ENCODE data around the gene OSBPL10.
A peak's percentile ranks its signal among the peaks of the same experiment; 100 is the strongest.
"Not testable (repeated sequence)": the region's sequence is repeated elsewhere in the genome, so short reads cannot be mapped to it uniquely, and the experiment has no call there.

OSBPL10 gene

GRCh38 chr3:31704591-31705179, 276.4 kb downstream of the OSBPL10 start:
- DNase-seq (ENCODE audit: low read depth in 2 of 2) = peak in 1 of 2 donors; percentile 13

- no peak for DNase-seq (ENCODE audit: low read depth in 2 of 2)
Observed at GRCh38 chr3:31704156-31704555, 276.9 kb downstream of the OSBPL10 start.

- no peak for DNase-seq (ENCODE audit: low read depth in 2 of 2)
Observed at GRCh38 chr3:31701286-31701685, 279.8 kb downstream of the OSBPL10 start.

GRCh38 chr3:31699309-31699953, 281.6 kb downstream of the OSBPL10 start:
- DNase-seq (ENCODE audit: low read depth in 2 of 2) = no peak

- DNase-seq (ENCODE audit: low read depth in 2 of 2) = no peak
Observed at GRCh38 chr3:31696815-31697548, 284.1 kb downstream of the OSBPL10 start.

- no peak for DNase-seq (ENCODE audit: low read depth in 2 of 2)
Observed at GRCh38 chr3:31696009-31696297, 285.1 kb downstream of the OSBPL10 start.

- DNase-seq (ENCODE audit: low read depth in 2 of 2) = no peak
Observed at GRCh38 chr3:31695280-31696008, 285.6 kb downstream of the OSBPL10 start.

GRCh38 chr3:31693346-31693745, 287.7 kb downstream of the OSBPL10 start:
- DNase-seq (ENCODE audit: low read depth in 2 of 2) = no peak

- DNase-seq (ENCODE audit: low read depth in 2 of 2) = no peak
Observed at GRCh38 chr3:31692751-31693150, 288.3 kb downstream of the OSBPL10 start.

- DNase-seq (ENCODE audit: low read depth in 2 of 2) = no peak
Observed at GRCh38 chr3:31690771-31691170, 290.3 kb downstream of the OSBPL10 start.

- not testable (repeated sequence) for DNase-seq (ENCODE audit: low read depth in 2 of 2)
Observed at GRCh38 chr3:31689523-31689922, 291.5 kb downstream of the OSBPL10 start.

- DNase-seq (ENCODE audit: low read depth in 2 of 2) = no peak
Observed at GRCh38 chr3:31688984-31689383, 292.1 kb downstream of the OSBPL10 start.

- no peak for DNase-seq (ENCODE audit: low read depth in 2 of 2)
Observed at GRCh38 chr3:31687020-31687802, 293.9 kb downstream of the OSBPL10 start.

GRCh38 chr3:31680072-31680870, 300.8 kb downstream of the OSBPL10 start:
- no peak for DNase-seq (ENCODE audit: low read depth in 2 of 2)

GRCh38 chr3:31676556-31676955, 304.5 kb downstream of the OSBPL10 start:
- DNase-seq (ENCODE audit: low read depth in 2 of 2) = no peak

- DNase-seq (ENCODE audit: low read depth in 2 of 2) = no peak
Observed at GRCh38 chr3:31673950-31674349, 307.1 kb downstream of the OSBPL10 start.

- DNase-seq (ENCODE audit: low read depth in 2 of 2) = no peak
Observed at GRCh38 chr3:31671976-31672375, 309.1 kb downstream of the OSBPL10 start.

GRCh38 chr3:31671451-31671850, 309.6 kb downstream of the OSBPL10 start:
- DNase-seq (ENCODE audit: low read depth in 2 of 2) = no peak

- DNase-seq (ENCODE audit: low read depth in 2 of 2) = no peak
Observed at GRCh38 chr3:31670722-31671121, 310.3 kb downstream of the OSBPL10 start.

- DNase-seq (ENCODE audit: low read depth in 2 of 2) = no peak
Observed at GRCh38 chr3:31670136-31670535, 310.9 kb downstream of the OSBPL10 start.

GRCh38 chr3:31668242-31668641, 312.8 kb downstream of the OSBPL10 start:
- no peak for DNase-seq (ENCODE audit: low read depth in 2 of 2)
